Activated CD4-positive, CD25-positive, alpha-beta regulatory T cell treated with anti-CD3 and anti-CD28 coated beads, Interleukin-2, amount 50 U/mL, for 24 hours (primary cell): ENCODE measurements around the gene FBXO7.
"Not testable (repeated sequence)": the region's sequence is repeated elsewhere in the genome, so short reads cannot be mapped to it uniquely, and the experiment has no call there.

ENCODE experiments used
- ATAC-seq, 2 donors: fragments of 150-1000 bp; cut with Tn5 transposase; one replicate each; pipeline ENCODE4 v1.10.0; 2021; ENCODE audit warnings: mild to moderate bottlenecking in 1 of 2, moderate library complexity in 1 of 2

The FBXO7 gene

DNA sequence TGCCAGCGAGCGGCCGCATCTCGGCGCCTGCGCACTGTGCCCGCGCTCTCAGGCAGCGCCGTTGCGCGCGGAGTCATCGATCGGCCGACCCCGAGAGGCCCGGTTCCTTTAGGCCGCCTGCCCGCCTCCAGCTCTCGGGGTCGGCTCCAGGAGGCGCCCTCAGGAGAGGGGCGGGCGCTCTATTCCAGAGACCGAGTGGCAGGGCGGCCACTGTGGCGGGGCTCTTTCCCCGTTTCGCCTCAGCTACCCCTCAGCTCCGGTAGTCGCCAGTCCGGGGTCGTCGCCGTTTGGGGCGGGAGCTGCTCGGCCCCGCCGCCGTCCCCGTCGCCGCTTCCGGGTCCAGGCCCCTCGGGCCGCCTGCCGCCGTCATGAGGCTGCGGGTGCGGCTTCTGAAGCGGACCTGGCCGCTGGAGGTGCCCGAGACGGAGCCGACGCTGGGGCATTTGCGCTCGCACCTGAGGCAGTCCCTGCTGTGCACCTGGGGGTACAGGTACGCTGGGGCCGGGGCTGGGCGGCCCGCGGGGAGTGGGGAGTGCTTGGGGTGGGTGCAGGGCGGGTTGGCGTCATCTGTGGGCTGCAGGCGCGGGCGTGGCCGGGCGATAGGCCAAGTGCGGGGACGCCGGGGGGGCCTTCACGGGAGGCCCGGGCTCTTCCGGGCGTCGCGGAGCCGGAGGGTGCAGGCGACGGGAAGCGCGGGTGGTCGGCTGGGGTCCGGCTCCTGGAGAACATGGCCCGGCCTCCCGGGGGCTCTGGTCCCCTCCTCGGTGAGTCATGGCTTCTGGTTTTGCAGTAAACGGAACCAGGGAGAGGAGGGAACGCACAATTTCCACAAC, at the start of gene FBXO7:
FBXO7 (plus strand) TSS at position 177 of the 833 bp plus-strand sequence; CDS start at position 369, 192 bp downstream.
- peak; percentile 85 to 90 for ATAC-seq

DNA sequence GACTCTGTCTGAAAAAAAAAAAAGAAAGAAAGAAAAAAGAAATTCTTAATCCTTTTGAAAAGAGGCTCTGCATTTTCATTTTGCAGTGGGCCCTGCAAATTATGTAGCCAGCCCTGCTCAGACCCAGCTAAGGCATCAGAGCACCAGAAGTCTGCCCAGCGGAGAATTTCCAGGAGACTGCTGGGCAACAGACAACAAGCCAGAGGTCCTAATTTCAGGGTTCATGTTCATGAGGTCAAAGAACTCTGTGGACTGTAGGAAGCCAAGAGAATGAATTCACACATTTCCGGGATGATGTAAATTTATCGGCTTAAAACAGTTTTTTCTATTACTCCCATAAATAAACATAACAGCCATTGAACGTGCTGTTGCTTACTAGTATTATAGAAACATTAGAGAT, 47.7 kb upstream of the FBXO7 start:
- no peak for ATAC-seq

DNA sequence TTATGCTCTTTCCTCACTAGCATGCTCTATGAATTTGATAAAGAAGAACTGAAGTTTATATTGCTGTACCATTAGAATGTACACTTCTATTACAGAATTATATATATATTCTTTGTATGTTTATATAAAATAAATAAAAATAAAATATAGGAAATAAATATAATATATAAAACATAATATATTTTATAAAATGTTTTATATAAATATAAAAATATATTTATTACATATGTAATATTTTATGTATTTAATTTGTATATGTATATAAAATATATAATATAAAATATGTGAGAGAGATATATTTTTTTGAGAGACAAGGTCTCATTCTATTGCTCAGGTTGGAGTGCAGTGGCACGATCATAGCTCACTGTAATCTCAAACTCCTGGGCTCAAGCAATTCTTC, 44.3 kb upstream of the FBXO7 start:
- no peak for ATAC-seq

DNA sequence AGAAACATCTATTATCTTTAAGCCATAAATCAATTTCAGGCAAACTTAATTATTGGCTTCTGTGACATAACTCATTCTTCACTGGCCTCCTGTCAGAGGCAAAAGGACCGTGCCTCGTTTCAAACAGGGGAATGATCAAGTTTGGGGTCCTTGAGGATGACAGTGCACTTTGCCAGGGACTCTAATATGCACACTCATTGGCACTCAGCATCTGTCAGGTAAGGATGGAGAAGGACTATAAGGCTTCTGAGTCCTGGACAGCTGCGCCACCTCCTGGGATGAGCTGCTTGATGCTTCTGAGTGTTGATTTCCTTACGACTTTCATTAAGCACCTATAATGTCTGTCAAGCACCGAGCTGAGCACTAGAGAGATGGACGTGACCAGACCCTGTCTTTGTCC, 30.5 kb upstream of the FBXO7 start:
- no peak for ATAC-seq

DNA sequence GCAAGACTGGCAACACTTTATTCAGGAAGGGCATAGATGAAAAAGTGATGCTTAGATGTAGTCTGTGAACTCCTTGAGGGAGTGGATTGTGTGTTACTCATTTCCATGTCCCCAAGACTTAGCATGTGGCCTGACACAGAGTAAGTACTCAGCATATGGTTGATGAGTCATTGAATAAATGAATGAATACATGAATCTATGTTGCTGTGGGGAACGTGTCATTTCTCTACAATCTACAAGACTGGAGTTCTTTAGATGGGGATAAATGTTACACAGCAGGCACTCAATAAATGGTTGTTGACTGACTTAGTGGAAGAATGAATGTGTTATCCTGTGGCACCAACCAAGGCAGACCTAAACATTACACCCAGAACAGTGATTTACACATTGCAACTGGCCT, 28.3 kb upstream of the FBXO7 start:
- peak; percentile 55 to 64 for ATAC-seq

DNA sequence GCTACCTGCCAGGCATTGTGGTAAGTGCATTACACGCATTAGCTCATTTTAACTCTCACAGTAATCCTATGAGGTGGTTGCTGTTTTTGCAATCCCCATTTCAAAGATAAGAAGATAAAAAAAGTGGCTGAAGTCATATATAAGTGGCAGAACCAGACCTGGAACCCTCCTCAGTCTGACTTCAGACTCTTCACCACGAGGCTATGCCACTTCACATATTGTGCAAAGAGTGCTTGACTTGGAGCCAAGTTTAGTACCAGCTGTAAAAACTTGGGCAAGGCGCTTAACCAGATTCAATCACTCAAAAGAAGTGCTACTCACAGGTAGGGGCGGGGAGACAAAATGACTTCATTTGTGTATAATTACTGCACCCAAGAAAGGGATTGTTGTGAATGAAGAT, 25.6 kb upstream of the FBXO7 start:
- ATAC-seq = no peak

DNA sequence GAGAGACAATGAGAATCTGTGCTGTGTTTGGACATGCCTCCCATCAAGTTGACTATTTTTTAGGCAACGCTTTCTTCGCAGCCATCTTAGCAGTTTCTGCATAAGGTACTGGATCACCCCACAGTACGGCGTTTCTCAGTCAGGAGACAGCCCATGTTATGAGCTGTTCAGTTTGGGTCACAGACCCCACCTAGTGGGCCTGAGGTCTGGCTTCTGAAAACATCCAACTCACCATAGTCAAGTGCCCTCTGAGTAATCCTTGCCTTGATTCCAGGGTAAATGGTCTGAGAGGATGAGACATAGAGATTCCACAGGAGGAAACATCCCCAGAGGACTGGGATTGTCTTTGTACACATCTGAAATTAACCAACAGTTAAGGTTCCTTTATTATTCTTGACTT, 17.6 kb upstream of the FBXO7 start:
- no peak for ATAC-seq

DNA sequence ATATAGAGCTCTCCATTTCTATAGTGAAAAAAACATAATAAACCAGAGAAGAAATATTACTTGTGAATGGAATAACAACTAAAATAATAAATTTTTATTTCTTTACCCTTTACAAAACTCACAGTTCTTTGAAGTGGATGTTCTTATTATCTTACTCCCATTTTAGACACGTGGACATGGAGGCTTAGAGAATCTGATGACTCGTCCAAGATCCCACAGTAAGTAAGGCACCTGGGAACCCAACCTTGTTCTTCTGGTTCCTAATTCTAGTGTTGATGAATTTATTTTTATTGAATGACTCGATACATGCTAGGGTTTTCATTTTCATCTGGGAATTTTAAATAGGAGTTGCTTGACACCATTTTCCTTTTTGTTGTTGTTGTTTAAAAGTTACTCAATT, 12.2 kb upstream of the FBXO7 start:
- no peak for ATAC-seq

DNA sequence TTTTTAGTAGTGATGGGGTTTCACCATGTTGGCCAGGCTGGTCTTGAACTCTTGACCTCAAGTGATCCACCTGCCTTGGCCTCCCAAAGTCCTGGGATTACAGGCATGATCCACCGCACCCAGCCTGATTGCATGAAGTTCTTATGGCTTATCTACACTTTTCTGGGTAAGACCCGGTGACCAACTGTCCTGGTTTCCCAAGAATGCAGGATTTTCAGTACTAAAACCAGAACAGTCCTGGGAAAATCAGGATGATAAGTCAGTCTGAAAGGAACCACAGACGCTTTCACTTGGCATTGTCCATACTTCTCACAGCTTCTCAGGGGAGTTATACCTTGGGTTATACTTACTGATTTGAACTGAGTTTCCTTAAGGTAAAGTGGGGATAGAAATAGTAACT, 8.9 kb upstream of the FBXO7 start:
- no peak for ATAC-seq

DNA sequence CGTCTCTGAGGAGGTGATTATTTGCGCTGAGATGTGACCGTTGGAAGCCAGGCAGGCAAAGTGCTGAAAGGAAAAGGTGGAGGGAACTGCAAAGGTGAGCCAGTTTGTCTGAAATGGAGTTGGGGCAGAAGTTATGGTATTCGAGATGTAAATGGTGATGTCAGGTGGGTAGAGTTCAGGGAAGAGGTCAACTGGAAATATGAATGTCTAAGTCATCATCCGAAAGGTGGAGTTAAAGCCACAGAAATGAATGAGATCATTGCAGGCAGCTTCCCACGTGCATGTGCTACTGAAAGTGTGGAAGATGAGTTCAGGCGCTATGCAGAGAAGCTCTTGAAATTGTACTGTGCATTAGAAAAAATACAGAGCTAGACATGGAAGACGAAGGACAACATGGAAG, 8.1 kb upstream of the FBXO7 start:
- ATAC-seq = no peak

DNA sequence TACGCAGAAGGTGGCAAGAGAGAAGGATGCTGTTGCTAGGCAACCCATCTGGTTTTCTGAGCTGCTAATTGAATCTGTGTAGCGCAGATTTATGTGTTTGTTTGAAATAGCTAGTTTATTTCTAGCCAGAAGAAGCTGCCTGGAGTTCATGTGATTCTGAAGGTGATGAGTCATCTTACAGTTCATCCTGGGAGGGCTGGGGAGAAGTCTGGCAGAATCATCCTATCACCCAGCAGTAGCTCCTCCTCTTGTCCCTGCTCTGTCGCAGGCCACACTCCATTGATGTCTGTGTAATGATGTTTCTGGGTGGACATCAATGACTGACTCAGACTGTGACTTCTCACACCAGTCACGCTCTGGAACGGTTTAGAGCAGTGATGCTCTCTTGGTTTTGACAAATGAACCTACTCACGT, 4.8 kb upstream of the FBXO7 start:
- no peak for ATAC-seq

DNA sequence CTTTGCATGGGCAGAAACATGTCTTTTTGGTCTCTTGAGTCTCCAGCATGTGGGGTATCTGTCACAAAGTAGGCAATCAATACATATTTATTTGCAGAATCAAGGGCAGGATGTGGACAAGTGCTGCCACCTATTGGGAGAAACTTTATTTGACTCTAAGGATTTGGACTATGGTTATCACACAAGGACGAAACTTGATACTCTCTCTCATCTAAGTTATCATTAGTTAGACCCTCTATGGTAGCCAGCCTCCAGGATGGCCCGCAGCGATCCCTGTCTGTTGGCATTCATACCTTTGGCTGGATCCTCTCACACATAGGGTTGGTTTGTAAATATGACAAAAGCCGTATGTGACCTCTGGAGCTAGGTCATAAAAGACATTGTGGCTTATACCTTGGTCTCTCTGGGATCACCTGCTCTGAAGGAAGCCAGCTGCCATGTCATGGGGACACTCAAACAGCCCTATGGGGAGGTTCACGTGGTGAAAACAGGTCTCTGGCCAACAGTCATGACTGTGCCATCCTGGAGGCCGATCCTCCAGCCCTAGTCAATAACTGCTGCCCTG, 1.1 kb upstream of the FBXO7 start:
- no peak for ATAC-seq

DNA sequence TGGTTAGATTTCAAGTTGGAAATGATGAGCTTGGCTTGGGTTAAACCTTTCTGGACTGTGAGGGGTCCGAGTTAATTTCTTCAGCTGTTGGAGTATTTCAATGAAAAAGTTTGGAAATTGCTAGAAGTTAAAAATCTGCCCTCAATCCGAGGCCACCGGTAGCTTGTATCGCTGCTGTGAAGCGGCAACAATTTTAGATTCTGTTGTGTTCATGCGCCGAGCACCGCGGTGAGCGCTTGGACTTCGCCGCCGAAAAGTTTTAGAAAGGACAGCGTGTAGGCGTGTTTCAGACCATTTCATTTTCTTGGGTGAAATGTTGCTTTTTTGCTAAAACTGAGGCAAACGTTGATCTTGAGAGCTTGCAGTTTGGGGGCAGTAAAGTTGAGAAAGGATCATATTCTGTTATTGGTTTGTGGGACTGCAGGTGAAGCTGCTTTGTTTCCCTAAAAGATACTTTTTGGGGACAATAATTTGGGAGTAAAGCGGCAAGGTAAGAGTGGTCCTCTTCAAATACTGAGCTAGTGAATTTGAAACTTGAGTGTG, 928 bp downstream of the FBXO7 start:
- ATAC-seq = peak in 1 of 2 donors; percentile 5

DNA sequence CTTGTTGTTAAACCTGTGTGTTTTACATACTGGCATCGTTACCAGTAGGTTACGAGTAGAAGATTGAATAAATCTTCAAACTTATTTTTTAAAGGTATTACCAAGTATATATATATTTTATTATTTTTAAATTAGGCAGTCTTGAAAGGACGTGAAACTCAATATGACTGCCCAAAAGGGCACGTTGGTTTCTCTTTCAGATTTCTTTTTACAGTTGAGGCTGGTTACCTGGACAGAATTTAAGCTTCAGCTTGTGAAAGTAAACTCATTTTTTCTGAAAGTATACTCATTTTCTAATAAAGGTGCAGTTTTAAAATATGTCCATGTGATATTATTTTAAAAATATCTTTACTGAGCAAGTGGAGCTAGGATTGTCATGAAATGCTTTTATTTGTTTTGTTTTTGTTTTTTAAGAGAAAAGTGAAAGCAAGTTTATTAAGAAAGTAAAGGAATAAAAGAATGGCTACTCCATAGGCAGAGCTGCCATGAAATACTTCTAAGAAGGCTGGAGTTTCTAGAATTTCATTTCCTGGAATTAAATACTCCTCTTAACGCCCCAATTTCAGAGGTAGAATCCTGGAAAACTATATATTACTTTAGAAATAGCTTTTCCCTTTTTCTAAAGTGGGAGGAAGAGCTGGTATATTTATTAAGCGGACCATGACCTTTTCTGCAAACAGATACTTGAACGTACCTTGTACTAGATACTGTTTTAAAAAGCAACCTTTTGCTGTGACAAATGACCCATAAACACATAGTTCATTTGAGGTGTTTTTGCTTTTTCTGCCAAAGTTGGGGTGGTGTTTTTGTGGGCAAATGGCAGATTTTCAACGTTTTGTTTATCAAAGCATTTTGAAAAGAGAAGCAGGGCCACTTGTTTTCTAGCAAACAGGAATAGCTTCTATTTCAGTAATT, 1.9 kb downstream of the FBXO7 start:
- ATAC-seq = no peak

DNA sequence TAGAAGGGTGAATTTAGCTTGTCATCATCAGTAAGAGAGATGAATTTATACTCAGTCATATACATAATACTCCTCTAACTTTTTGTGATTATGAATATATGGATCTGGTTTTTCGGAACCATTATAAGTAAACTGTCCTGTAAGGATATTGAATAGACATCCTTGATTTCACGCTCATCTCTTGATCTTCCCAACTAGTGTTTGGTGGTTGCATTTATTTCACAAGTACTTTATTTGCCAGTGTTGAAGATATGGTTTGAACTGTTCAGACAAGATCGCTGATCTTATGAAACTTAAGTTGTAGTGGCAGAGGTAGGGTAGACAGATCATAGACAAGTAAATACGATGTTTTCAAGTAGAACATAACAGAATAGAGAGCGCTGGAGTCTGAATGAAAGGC, 3.0 kb downstream of the FBXO7 start:
- no peak for ATAC-seq

DNA sequence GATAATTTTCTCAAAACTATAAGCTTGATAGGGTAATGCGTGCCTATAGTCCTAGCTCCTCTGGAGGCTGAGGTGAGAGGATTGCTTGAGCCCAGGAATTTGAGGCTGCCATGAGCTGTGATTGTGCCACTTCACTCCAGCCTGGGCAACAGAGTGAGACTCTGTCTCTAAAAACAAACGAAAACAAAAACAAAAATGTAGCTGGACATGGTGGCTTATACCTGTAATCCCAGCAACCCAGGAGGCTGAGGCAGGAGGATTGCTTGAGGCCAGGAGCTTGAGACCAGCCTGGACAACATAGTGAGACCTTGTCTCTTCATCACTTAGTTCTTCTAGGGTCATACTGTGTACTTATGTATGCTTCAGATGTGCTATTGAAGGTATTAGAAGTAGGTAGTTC, 3.9 kb downstream of the FBXO7 start:
- not testable (repeated sequence) for ATAC-seq

DNA sequence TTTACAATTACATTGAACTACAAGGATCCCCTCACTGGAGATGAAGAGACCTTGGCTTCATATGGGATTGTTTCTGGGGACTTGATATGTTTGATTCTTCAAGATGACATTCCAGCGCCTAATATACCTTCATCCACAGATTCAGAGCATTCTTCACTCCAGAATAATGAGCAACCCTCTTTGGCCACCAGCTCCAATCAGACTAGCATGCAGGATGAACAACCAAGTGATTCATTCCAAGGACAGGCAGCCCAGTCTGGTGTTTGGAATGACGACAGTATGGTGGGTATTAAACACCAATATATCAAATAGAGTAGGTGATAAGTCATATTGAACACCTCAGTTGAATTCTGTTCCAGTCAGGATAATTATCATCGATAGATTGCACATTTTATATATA, 4.4 kb downstream of the FBXO7 start:
- ATAC-seq = no peak

DNA sequence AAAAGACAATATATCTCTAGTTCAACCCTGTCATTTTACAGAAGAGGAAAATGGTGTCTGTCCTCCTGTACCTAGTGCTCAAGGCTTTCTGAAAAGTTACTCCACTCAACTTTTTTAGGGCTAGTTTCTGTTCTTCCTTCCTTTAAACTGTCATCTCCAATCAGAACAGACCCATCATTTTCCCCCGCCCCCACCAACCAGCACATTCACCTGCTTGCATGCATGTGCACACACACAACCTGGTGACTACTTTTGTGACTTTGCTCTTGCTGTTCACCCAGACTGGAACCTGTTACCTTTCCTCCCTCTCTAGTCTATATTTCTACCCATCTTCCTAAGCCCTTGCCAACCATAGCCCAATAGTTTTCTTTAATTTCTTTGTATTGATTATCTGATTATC, 5.6 kb downstream of the FBXO7 start:
- ATAC-seq = no peak

DNA sequence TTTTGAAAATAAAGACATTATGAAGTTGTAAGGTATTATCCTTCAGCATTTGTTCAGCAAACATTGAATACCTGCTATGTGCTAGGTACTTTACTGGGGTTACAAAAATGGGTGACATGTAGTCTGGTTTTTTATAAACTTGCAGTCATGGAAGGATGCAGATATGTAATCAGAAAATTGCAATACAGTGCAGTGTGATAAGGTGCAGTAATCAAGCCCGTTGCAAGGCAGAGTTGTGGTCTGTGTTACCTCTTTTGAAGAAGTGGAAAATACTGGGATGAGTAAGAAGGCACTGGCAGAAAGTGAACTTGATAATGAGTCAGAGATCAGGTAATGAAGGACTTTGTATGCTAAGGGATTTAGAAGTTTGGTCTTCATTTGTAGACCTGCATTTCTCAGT, 8.1 kb downstream of the FBXO7 start:
- ATAC-seq = peak; percentile 92 to 96

DNA sequence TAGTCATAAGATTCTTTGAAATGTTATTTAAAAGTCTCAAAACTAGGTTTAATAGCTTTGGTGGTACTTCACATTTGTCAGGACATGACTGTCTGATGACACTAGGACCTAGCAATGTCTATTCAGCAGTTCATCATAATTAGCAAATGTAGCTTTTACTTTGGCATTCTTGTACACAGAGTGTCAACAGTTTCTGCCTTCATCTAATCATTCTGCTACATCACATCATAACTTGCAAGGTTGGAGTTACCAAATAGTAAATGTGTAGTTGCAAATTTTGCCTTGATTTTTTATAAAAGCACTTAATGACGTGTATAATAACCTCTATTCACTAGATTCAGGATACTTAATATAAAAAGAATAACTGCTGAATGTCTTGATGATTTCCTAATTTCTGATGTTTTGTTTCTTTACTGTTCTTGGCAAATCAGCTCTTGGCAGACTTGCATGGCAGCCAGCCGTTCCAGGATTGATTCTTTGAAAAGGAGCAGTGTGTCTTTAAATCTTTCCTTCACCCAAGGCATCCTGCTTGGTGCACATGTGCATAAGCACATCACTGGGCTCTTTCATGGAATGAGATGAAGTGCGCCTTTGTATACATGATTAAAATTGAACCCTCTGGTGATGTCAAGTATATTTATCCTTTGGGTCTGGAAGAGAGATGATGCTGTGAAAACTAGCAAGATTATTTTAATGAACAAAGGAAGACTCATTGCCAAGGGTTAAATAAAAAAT, 12.2 kb downstream of the FBXO7 start:
- ATAC-seq = no peak

DNA sequence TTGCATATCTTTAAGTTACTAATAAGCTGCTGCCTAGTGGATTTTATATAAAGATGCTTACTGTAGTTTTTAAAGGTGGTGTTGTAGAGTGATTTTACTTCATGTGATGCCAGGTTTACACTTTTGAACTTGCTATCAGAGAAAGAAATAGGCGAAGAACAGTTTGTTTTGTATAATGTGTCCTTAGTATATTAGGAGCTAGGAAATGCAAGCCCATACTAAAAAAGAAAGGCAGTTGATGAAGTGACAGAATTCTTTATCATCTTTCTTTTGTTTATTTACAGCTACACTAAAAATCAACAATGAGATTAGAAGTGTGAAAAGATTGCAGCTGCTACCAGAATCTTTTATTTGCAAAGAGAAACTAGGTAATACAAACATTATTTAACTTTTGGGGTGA, 12.8 kb downstream of the FBXO7 start:
- no peak for ATAC-seq

DNA sequence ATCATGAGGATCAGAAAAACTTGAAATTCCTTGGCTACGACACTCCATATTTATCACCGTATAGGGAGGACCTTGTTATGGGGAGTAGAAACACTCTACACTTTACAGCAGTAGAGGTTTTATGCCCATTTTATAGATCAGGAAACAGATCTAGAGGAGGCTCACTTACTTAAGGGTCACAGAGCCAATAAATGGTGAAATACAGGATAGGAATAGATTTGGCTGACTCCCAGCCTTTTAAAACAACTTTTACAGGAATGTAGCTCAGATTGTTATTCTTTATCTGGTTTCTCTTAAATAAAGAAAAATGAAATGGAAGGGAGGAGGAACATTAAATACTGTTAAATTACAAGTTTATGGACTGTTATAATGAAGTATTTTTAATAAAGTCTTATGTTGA, 14.8 kb downstream of the FBXO7 start:
- ATAC-seq = no peak

DNA sequence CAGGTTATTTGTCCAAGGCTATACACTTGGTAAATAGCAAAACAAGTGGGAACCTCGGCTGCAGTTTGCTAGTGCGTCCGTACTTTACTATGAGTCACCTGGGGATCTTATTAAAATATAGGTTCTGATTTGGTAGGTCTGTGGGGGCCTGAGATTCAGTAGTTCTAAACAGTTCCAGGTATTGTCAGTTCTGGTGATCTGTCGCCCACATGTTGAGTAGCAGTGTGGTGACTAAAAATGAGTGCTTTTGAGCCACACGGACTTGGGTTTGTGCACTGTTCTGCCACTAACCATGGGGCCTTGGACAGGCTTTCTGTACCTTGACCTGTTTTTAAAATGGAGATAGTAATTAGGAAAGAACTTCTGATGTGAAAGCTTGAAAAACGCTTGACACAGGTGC, 15.7 kb downstream of the FBXO7 start:
- no peak for ATAC-seq
